CD4-positive, alpha-beta T cell treated with Interleukin-21 for 1 hour (primary cell): ENCODE measurements around the gene ZP1.

Experiments used
- DNase-seq: peaks from one replicate; pipeline ENCODE4 v3.0.0-alpha.2; 2020

Gene ZP1

GRCh38 chr11:60862171-60862570, 5.2 kb upstream of the ZP1 start:
- DNase-seq, result no peak

GRCh38 chr11:60863550-60864521, 3.5 kb upstream of the ZP1 start:
- no peak for DNase-seq

- no peak for DNase-seq
These were observed 2.4 kb upstream of the ZP1 start for GRCh38 chr11:60864856-60865513.

GRCh38 chr11:60867871-60868681, 734 bp downstream of the ZP1 start:
- no peak for DNase-seq

- no peak for DNase-seq
These were observed 1.5 kb downstream of the ZP1 start for GRCh38 chr11:60868682-60869450.

GRCh38 chr11:60869451-60869825, 2.1 kb downstream of the ZP1 start:
- no peak for DNase-seq

GRCh38 chr11:60870276-60870675, 2.9 kb downstream of the ZP1 start:
- DNase-seq, result peak; percentile 25

GRCh38 chr11:60870733-60871377, 3.5 kb downstream of the ZP1 start:
- no peak for DNase-seq

- DNase-seq, result peak; percentile 18
These were observed 4.2 kb downstream of the ZP1 start for GRCh38 chr11:60871378-60872061.

GRCh38 chr11:60872124-60872960, 5.0 kb downstream of the ZP1 start:
- DNase-seq, result no peak

- no peak for DNase-seq
These were observed 5.7 kb downstream of the ZP1 start for GRCh38 chr11:60872961-60873524.

- no peak for DNase-seq
These were observed 6.2 kb downstream of the ZP1 start for GRCh38 chr11:60873533-60873932.

- no peak for DNase-seq
These were observed 7.4 kb downstream of the ZP1 start for GRCh38 chr11:60874421-60875365.

GRCh38 chr11:60875366-60876167, 8.2 kb downstream of the ZP1 start:
- no peak for DNase-seq

GRCh38 chr11:60876168-60876485, 8.8 kb downstream of the ZP1 start:
- no peak for DNase-seq

- DNase-seq, result no peak
These were observed 11.1 kb downstream of the ZP1 start for GRCh38 chr11:60878245-60879101.

- DNase-seq, result no peak
These were observed 11.8 kb downstream of the ZP1 start for GRCh38 chr11:60879104-60879503.
